ENCODE measurements around the gene POP7. TPM values are rescaled to one million over a fixed set of nuclear protein-coding genes. Genes with fewer than 3 reads are reported as not detected.

Gene POP7
- total RNA-seq, 1 donor from 2014 or later = 45.4 TPM

- intact Hi-C loops (cut with micrococcal nuclease) = no loop called here
Observed at GRCh38 chr7:100720671-100721504, 15.0 kb downstream of the POP7 start.

DNA sequence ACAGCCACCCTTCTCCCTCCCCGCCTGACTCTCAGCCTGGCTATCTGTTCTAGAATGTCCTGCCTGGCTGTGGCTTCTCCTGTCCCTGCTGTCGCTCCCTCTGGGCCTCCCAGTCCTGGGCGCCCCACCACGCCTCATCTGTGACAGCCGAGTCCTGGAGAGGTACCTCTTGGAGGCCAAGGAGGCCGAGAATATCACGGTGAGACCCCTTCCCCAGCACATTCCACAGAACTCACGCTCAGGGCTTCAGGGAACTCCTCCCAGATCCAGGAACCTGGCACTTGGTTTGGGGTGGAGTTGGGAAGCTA is 15.5 kb downstream of the POP7 start:
- intact Hi-C loops (cut with micrococcal nuclease) = no loop called here

DNA sequence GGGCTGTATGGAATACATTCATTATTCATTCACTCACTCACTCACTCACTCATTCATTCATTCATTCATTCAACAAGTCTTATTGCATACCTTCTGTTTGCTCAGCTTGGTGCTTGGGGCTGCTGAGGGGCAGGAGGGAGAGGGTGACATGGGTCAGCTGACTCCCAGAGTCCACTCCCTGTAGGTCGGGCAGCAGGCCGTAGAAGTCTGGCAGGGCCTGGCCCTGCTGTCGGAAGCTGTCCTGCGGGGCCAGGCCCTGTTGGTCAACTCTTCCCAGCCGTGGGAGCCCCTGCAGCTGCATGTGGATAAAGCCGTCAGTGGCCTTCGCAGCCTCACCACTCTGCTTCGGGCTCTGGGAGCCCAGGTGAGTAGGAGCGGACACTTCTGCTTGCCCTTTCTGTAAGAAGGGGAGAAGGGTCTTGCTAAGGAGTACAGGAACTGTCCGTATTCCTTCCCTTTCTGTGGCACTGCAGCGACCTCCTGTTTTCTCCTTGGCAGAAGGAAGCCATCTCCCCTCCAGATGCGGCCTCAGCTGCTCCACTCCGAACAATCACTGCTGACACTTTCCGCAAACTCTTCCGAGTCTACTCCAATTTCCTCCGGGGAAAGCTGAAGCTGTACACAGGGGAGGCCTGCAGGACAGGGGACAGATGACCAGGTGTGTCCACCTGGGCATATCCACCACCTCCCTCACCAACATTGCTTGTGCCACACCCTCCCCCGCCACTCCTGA is 16.7 kb downstream of the POP7 start:
- intact Hi-C loops (cut with micrococcal nuclease) = no loop called here

DNA sequence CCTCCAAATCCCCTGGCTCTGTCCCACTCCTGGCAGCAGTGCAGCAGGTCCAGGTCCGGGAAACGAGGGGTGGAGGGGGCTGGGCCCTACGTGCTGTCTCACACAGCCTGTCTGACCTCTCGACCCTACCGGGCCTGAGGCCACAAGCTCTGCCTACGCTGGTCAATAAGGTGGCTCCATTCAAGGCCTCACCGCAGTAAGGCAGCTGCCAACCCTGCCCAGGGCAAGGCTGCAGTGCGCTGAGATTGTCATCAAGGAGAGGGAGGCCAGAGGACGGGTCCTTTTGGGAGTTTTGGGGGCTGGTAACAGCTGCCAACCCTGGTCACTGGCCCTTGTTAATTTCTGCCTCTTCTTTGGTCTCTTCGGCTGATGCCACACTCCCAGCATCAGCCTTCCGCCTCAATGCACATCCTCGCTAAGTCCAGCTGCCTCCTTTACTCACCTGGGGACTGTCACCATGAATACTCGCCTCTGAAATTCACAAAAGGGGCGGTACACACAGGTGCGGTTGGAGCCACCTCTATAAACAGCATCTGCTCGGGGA is 17.9 kb downstream of the POP7 start:
- intact Hi-C loops (cut with micrococcal nuclease) = loop anchor here (2.0 kb wide), 1 partner anchor 19 kb away; no protein-coding TSS in a partner anchor

- intact Hi-C loops (cut with micrococcal nuclease) = loop anchor here (2.0 kb wide), 1 partner anchor 20 kb away; no protein-coding TSS in a partner anchor
Observed at GRCh38 chr7:100724364-100724763, 18.4 kb downstream of the POP7 start.

- intact Hi-C loops (cut with micrococcal nuclease) = no loop called here
Observed at GRCh38 chr7:100726996-100727761, 21.3 kb downstream of the POP7 start.

DNA sequence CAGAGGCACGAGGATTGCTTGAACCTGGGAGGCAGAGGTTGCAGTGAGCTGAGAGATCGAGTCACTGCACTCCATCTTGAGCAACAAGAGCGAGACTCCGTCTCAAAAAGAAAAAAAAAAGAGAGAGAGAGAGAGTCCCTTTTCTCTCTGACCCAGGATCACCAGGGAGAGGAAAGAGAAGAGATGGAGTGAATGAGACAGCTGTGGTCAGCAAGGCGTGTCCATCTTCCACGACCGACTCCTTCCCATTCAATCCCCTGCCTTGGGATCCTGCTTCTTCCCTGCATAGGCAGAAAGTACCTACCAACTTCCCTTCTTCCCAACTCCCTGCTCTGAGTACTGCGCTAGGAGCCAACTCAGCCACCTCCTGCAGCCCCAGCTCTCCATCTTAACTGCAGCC is 22.3 kb downstream of the POP7 start:
- intact Hi-C loops (cut with micrococcal nuclease) = no loop called here

GRCh38 chr7:100730136-100730800 is 24.3 kb downstream of the POP7 start:
- intact Hi-C loops (cut with micrococcal nuclease) = no loop called here

- intact Hi-C loops (cut with micrococcal nuclease) = no loop called here
Observed at GRCh38 chr7:100731937-100732636, 26.2 kb downstream of the POP7 start.

DNA sequence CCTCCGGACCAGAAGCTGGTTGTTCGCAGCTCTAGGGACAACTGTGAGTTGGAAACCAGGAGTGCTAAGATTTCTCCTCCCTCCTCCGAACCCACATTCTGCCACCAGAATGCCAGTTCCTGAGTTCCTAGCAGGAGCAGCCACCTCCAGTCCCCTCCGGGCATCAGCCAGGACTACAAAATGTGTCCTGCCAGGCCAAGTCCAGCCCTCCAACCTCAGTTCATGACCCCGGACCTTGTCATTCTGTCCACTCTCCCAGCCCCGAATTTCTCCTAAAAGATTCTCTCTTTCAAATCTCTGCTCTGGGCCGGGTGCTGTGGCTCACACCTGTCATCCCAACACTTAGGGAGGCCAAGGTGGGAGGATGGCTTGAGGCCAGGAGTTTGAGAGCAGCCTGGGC is 29.8 kb downstream of the POP7 start:
- intact Hi-C loops (cut with micrococcal nuclease) = no loop called here

- intact Hi-C loops (cut with micrococcal nuclease) = no loop called here
Observed at GRCh38 chr7:100736671-100737070, 30.8 kb downstream of the POP7 start.

DNA sequence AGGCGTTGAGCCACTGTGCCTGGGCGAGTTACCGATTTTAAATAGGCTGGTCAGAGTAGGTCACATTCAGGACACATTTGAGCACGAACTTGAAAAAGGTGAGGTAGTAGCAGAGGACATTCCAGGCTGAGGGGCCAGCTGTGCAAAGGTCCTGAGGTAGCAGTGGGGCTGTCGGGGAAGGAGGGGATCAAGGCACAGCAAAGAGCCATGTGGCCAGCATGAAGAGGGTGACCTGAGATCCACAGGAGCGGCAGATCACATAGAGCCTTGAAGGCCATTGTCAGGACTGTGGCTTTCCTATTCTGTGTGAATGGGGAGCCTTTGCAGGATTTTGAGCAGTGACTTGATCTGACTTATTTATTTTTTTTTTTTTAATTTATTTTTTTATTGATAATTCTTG is 34.0 kb downstream of the POP7 start:
- intact Hi-C loops (cut with micrococcal nuclease) = no loop called here

DNA sequence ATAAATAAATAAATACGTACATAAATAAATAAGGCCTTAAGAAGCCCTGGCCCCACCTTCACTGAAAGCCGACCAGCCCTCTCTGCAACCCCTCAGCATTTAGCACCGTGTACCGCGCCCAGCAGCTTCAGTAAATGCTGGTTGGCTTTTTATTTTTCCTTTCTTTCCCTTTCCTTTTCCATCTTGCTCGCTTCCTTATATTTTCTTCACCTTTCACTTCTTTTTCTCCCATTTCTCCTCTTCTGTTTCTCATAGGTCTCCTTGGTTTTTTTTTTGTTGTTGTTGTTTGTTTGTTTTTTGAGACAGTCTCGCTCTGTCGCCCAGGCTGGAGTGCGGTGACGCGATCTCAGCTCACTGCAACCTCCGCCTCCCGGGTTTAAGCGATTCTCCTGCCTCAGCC is 38.7 kb downstream of the POP7 start:
- intact Hi-C loops (cut with micrococcal nuclease) = no loop called here

GRCh38 chr7:100745184-100745583 is 39.3 kb downstream of the POP7 start:
- intact Hi-C loops (cut with micrococcal nuclease) = no loop called here

DNA sequence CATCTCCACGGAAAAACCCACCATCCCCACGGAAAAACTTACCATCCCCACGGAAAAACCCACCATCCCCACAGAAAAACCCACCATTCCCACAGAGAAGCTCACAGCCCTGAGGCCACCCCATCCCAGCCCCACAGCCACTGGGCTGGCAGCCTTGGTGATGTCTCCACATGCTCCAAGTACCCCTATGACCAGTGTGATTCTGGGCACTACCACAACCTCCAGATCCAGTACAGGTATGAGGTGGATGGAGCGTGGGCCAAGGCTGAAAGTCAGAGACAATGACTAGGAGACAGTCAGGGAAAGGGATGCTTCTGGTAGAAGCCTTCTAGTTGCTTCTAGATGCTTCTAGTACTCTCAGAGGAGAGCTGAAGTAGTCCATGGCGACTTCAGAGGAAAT is 47.1 kb downstream of the POP7 start:
- intact Hi-C loops (cut with micrococcal nuclease) = no loop called here

DNA sequence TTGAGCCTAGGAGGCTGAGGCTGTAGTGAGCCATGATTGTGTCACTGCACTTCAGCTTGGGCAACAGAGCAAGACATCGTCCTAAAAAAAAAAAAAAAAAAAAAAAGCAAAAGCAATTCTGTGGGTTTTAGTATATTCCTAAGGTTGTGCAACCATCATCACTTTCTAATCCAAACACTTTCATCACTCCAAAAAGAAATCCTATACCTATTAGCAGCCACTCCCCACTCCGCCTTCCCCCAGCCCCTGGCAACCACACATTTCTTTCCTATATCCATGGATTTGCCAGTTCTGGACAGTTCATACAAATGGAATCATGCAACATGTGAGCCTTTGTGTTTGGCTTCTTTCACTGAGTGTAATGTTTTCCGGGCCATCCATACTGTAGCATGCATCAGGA is 47.8 kb downstream of the POP7 start:
- intact Hi-C loops (cut with micrococcal nuclease) = no loop called here
